HG03108 (cell line): ENCODE measurements around the gene ABCB10.
A peak's percentile ranks its signal among the peaks of the same experiment; 100 is the strongest.
"Not testable (repeated sequence)": the region's sequence is repeated elsewhere in the genome, so short reads cannot be mapped to it uniquely, and the experiment has no call there.

Source experiments
- ATAC-seq: cut with Tn5 transposase; IDR thresholded peaks from one replicate; pipeline ENCODE4 v1.9.1; 2021; ENCODE audit warnings: moderate library complexity; ENCODE audit not compliant: unreplicated experiment

Gene ABCB10

DNA sequence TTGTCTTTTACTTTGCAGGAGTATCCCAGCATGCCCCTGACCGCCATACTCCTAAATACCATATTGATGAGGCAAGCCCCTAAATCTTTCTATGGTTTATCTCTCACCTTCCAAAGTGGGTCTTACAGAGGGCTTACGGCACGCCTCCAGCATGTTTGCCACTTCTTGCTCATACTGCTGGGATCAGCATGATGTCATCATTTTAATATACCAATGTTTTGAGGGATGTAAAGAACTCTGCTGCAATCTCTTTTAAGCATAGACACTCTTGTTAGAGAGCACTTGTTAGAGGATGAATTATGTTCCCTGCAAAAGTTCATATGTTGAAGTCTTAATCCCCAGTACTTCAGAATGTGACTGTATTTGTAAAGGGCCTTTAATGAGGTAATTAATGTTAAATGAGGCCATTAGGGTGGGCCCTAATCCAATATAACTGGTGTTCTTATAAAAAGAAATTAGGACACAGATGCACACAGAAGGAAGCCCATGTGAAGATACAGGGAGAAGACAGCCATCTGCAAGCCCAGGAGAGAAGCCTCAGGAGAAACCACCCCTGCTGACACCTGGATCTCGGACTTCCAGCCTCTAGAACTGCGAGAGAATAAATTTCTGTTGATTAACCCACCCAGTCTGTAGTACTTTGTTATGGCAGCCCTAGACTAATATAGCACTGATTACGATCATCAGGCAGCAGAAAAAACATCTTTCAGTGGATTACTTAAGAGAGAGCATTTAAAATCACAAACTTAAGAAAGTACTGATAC lies 16.4 kb upstream of the ABCB10 start:
- ATAC-seq: no peak

DNA sequence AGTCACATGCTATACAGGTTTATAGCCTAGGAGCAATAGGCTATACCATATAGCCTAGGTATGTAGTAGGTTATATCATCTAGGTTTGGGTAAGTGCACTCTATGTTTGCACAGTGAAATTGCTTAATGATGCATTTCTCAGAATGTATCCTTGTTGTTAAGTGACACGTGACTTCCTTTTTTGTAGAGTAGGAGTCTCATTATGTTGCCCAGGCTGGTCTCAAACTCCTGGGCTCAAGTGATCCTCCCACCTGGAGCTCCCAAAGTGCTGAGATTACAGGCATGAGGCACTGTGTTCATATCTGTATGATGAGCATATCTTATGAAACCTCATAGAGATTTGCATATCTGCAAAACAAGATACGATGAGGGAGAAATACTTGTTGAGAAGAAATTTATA lies 13.8 kb upstream of the ABCB10 start:
- ATAC-seq: no peak

DNA sequence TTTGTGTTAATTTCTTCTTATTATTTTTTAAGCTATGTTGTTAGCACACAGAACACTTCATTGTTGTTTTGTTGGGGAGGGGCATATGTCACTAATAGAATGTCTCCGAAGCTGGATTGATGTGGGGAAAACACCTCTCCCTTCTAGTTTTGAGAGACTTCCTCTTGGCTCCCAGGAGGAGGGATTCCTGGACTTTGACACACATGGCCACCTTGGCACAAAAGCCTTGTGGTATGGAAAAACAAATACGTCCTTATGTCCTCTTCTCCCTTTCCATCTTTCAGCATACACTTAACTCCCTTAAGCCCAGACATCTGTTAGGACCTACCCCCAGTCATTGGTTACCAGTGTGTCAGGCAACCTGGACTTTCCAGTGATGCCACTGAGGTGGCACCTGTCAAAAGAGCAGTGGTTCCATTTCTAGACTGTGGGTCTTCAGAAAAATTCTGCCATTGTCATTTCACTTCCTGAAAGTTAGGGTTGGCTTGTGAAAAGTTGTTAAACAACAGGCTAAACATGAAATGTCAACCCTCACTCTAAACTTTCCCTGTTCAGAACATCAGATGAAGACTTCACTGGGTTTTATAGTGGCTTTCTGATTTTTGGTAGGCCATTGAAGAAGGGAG lies 12.5 kb upstream of the ABCB10 start:
- ATAC-seq: no peak

DNA sequence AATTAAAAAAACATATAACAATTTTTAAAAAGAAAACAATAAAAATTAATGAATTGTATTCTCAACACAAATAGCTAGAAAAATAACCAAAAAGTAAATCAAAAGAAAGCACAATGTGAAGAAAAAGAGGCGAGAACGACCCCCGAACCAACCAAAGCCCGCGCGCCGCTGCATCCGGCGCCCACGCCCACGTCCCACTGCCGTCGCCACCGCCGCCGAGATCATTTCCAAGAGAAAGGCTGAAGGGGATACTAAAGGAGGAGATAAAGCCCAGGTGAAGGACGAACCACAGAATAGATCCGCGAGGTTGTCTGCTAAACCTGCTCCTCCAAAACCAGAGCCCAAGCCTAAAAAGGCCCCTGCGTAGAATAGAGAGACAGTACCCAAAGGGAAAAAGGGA lies 11.8 kb upstream of the ABCB10 start:
- no peak for ATAC-seq

DNA sequence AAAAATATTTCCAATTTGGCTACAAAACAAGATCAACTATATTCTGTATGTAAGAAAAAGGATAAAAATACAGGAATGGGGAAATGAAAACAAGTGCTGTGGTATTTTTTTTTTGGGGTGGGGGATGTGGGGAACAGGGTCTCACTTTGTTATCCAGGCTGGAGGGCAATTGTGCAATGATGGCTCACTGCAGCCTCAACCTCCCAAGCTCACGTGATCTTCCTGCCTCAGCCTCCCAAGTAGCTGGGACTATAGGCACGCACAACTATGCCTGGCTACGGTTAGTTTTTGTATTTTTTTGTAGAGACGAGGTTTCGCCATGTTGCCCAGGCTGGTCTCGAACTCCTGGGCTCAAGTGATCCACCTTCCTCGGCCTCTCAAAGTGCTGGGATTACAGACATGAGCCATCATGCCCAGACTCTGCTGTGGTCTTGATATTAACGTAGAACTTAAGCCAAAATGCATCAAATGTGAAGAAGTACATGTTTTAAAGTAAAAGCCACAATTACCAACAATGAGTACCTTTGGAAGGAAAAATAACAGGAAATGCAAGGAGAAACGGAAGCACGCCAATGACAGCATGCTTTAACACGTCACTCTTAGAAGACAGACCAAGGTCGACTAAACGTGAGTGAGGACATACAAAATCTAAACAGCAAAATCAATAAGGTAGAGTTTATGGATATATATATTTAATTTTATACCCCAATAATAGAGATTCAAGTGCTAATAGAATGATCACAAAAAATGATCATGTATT lies 8.8 kb upstream of the ABCB10 start:
- no peak for ATAC-seq

DNA sequence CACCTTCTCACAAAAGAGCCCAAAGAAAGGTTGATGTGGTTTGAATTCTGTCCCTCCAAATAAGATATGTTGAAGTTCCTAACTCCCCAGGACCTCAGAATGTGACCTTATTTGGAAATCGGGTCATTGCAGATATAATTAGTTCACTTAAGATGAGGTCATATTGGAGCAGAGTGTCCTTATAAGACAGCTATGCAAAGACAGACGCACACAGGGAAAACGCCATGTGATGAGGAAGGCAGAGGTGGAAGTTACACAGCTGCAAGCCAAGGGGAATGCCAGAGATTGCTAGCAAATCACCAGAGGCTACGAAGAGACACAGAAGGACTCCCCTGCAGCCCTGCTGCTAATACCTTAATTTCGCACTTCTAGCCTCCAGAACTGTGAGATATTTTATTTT lies 5.2 kb upstream of the ABCB10 start:
- ATAC-seq: no peak

DNA sequence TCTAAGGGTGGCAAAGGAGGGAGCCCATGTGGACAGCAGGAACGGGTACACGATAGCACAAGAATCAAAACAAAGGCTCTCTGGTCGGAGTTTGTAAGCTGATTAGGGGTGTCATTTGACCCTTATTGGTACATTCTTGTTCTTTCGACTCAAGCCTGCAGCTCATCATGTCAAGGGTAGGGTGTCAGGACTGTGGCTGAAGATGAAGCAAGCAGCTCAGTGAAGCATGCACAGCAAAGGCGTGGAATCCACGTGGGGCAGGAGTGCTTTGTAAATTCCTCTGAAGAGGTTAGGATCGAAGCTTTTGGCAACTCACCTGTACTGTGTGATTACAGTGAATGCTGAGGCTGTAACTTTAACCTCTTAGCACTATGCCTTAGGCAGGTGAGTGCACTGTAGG lies 4.7 kb upstream of the ABCB10 start:
- ATAC-seq: no peak

DNA sequence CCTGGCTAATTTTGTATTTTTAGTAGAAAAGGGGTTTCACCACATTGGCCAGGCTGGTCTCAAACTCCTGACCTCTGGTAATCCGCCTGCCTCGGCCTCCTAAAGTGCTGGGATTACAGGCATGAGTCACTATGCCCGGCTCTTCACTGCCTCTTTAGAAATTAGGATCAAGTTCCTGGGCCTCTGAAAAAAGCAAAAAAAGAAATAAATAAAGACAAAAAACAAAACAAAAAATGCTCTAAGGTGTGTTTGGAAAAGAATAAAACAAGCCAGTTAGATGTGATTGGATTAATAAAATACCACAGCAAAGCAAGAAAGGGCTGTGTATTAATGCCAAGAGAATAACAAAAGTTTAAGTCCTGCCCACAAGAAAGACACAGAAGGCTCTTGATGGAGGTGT lies 4.2 kb upstream of the ABCB10 start:
- no peak for ATAC-seq

DNA sequence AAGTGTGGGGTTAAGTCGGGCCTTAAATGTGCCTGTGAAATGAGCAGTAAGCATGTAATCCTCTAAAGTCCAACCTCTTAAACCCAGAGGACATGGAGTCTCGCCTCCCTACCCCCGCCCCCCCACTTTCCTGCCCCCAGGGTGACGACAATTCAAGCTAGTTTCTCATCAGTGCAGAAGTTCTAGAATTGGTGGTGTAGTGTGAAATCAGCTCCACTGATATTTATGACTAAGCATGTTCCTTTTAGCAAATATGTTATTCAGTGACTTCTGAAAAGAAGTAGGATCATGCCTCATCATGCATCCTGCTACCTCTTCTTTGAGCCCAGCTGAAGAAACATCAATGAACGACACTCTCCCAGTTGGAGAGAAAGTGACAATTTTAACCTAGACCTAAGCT lies 2.6 kb upstream of the ABCB10 start:
- no peak for ATAC-seq

DNA sequence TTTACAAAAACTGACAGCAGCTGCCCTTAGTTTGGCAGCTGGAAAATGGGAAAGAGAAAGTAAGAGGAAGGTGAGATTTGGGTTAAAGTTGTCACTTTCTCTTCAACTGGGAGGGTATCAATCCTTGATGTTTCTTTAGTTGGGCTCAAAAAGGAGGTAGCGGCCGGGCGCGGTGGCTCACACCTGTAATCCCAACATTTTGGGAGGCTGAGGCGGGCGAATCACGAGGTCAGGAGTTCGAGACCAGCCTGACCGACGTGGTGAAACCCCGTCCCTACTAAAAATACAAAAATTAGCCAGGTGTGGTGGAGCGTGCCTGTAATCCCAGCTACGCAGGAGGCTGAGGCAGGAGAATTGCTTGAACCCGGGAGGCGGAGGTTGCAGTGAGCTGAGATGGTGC lies 1.6 kb upstream of the ABCB10 start:
- ATAC-seq: not testable (repeated sequence)

DNA sequence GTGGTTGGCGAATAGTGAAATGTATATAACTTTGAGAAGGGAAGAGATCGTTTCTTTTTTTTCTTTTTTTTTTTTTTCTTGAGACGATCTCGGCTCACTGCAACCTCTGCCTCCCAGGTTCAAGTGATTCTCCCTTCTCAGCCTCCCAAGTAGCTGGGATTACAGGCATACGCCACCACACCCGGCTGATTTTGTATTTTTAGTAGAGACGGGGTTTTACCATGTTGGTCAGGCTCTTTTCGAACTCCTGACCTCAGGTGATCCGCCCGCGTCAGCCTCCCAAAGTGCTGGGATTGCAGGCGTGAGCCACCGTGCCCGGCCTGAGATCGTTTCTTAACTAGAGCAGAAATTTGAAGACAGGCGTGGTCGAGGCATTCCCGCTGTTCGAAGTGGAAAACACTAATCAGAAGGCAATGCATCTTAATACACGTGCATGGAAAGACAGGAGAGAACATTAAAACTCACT lies 862 bp upstream of the ABCB10 start:
- not testable (repeated sequence) for ATAC-seq

DNA sequence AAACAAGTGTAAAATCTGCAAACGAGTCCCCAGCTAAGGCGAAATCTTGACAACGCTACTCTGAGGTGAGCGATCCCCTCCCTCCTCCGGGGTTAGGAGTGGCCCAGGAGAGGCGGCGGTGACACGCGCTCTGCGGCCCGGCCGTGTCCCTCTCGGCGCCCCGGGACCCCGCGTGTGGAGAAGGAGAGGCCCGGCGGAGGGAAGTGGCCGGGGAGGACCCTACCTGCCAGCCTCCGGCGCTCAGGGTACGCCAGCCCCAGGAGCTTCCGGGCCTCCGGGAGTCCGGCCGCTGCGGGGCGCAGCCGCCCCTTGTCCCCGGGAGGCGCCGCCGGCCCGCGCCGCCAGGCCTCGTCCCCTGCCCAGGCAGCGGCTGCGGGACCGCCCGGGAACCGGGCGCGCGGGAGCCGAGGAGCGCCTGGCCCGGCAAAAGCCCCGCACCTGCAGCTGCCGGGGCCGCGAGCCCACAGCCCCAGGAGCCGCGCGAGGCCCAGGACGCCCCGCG lies 543 bp downstream of the ABCB10 start:
- ATAC-seq: peak; percentile 30

DNA sequence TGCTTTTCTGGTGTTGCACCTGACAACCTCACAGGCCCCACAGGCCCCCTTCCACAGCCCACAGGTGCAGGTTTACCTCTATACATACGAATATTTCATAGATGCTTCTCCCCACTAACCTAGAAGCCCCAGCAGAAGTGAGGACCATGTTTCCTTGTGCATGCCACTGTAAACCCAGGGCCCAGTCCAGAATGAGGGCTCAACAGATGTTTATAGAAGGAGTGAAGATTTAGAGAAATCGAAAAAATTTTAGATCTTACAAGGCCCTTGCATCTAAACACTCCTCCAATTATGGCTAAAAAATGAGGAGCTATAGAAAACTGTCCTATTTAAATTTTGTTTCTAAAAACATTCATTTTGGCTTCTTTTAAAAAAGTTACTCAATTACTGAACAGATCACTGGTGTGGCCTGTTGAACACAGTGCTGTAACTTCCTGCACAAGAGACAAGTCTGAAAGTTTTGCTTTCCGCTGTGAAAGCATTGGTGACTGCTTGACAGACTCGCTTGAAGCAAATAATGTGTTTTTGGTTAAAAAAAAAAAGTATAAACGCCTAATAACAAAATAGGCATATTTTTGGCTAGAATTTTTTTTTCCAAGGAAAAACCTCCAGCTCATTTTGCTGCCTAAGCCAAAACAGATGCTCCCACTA lies 1.2 kb downstream of the ABCB10 start:
- ATAC-seq: no peak

DNA sequence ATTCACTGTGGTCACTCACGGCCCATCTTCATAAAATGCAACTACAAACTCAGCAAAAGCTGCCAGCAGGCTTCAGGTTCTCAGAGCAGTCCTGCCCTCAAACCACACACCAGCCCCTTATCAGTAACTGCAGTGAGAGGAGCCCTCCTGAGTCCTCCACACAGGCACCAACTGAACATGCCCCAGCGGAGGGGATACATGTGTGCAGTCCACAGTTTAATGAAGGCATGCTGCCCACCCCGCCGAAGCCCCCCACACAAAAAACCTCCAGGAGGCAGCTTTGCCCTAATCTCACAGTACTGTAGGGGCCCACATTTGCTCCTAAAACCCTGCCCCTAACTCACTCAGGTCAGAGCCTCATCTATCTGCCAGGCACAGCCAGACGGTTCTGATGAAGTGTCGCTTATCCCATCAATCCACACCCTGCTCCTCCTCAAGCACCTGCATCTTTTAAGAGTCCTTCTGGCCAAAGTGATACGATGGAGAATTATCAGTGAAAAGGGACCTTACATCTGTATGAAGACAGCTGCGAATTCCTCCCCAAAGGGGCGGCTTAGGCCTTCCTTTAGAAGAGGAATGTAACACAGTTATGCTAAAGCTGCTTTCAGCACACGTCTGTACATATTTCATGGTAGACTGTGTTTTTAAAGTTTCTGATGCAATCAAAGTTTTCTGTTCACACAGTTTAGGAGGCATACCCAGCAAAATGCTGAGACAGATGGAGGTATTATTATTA lies 3.5 kb downstream of the ABCB10 start:
- ATAC-seq: no peak

DNA sequence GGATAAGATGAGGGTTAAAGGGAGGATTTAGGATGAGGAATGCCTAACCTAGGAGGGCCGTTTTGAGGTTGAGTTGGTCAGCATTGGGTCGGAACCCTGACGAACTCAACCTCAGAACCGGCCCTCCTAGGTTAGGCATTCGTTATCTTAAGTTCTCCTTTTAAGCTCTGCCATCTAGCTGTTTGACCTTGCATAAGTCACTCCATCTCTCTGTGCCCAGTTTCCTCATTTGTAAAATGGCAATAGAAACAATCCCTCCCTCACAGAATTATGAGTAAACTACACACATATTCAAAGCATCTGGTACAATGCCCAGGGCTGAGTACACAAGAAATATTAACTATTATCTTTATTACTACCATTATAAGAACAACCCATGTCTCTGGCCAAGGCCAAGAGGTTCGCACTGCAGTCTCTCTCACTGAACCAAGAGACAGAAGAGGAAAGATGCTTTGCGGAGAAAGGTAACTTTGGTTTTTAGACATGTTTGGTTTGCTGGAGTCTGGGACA lies 4.8 kb downstream of the ABCB10 start:
- ATAC-seq: no peak

DNA sequence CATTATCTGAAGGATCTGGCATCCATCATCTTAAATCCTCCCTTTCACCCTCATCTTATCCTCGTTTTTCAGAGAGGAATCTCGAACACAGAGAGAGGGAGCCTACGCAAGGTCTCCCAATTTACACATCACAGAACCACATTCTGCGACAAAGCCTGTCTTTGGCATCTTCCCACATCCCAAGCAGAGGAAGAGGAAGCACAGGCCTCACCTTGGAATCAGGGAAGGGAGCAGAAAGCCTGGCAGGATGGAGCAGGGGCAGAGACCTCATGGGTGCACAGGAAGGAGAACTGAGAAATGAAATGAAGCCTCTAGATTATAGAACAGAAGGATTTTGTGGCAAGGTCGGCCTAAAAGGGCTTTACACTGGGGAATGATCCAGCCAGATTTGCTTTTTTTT lies 5.8 kb downstream of the ABCB10 start:
- no peak for ATAC-seq

DNA sequence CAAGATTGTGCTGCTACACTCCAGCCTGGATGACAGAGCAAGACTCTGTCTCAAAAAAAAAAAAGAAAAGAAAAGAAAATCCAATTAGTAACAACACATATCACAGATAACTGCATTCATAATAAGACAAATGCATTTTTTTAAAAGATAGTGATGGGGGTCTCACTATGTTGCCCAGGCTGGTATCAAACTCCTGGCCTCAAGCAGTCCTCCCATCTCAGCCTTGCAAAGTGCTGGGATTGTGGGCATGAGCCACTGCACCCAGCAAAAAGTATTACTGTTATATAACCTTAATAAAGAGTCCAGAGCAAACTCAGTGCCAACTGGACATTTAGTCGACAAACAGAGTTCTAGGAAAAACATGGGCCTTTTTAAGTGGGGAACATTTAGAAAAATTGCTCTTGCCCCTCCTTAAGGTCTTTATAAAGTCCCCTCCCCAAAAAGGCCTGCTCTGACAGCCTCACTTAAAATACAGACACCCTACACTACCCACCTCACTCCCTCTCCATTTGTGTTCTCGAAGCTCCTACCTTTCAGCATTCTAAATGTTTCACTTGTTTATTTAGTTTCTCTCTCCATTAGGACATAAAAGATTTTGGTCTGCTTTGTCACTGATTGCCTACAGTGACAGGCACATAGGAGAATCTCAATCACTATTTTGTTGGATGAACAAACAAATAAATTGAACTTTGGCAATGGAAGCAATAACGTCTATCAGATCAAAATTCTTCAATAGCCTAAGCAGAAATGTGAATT lies 7.5 kb downstream of the ABCB10 start:
- ATAC-seq: no peak

DNA sequence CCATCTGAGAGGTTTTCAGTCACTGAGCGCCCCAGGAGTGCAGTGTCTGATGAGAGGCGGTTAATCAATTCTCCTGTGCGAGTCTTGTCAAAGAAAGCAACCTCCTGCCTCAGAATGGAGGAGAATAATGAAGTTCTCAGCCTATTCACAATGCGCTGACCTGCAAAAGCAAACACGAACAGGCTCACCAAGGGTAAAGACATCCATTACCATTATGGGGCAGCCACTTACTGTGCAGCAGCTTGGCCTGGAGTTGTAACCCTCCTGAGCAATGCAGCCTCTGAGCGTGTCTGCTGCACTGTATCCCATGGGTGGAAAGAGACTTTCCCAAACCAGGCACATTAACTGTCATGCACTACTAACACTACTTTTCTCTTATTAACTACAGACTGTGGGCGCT lies 11.0 kb downstream of the ABCB10 start:
- no peak for ATAC-seq

DNA sequence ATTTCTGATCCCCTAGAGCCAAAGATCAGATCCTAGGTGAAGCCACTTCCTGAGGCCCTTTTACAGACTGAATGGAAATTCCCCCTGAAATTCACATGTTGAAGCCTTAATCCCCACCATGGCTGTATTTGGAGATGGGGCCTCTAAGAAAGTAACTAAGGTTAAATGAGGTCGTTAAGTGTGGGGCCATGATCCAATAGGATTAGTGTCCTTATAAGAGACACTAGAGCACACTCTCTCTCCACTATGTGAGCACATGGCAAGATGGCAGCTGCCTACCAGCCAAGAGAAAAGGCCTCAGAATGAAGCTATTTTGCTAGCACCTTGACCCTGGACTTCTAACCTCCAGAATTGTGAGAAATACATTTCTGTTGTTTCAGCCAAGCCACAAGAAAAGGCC lies 13.9 kb downstream of the ABCB10 start:
- no peak for ATAC-seq
